H1 (cell line): ENCODE data around the gene C7orf25. TPM values are rescaled to one million over a fixed set of nuclear protein-coding genes. Genes with fewer than 3 reads are reported as not detected.

Experiments
- ATF2 ChIP-seq: IDR thresholded peaks from 2 replicates; pipeline ENCODE4 v1.6.1; 2012; ENCODE audit warnings: low read length, inconsistent platforms
- E2F6 ChIP-seq: IDR thresholded peaks from 2 replicates; pipeline ENCODE4 v1.6.1; 2012; ENCODE audit warnings: inconsistent platforms
- HDAC2 ChIP-seq, 2 experiments: fragments of 300-600 bp in 1 of 2; sonication (generic) in 1 of 2; IDR thresholded peaks; 2 replicates each; pipeline ENCODE4 v1.6.1; 2011 to 2012; ENCODE audit warnings: low read depth in 2 of 2, low read length in 2 of 2, mild to moderate bottlenecking in 2 of 2, moderate library complexity in 2 of 2, borderline replicate concordance in 1 of 2, inconsistent platforms in 1 of 2
- RBBP5 ChIP-seq: IDR thresholded peaks from 2 replicates; pipeline ENCODE4 v1.7.1; 2012; ENCODE audit warnings: low read depth, mild to moderate bottlenecking, inconsistent platforms, low read length, moderate library complexity, borderline replicate concordance
- SIN3A ChIP-seq, 2 experiments: IDR thresholded peaks in 1 of 2; conservative IDR thresholded peaks in 1 of 2; 2 replicates each; pipeline ENCODE4 v1.6.1; 2011 to 2012; ENCODE audit warnings: low read length in 2 of 2, improper control_type of control experiment in 1 of 2, low read depth in 1 of 2, mild to moderate bottlenecking in 1 of 2
- TAF1 ChIP-seq: IDR thresholded peaks from 2 replicates; pipeline ENCODE4 v1.6.1; 2011; ENCODE audit warnings: mild to moderate bottlenecking, low read depth, low read length
- ZNF274 ChIP-seq: IDR thresholded peaks from 2 replicates; pipeline ENCODE4 v1.7.0; 2012; ENCODE audit warnings: low read length, borderline replicate concordance; ENCODE audit errors: extremely low read depth
- polyA plus RNA-seq, 7 experiments: library from polyadenylated mRNA; depleted of rRNA in 3 of 7; stranded (reverse) in 5 of 7; unstranded in 2 of 7; fragments of >200 nt in 5 of 7; fragments of 200-250 nt in 2 of 7; gene quantifications; 1 replicate in 5 of 7; 2 replicates in 1 of 7; 4 replicates in 1 of 7; pipeline versions ENCODE4 v1.2.1 to v1.2.3, GENCODE V29; 2011 to 2013; ENCODE audit warnings: missing spikeins in 2 of 7, mixed read lengths in 2 of 7
- total RNA-seq: library from RNA; stranded (reverse); fragmentation: NEBNext Ultra II Directional; extraction: Animal tissue kit (Norgen Biotek cat#: 25700); gene quantifications from 2 replicates; pipeline ENCODE4 v1.2.1, GENCODE V29; 2021

The C7orf25 gene
- total and polyA plus RNA-seq, 2 of the 8 experiments (the other 6 are each of a cell fraction or from before 2014, with no cell fraction given), result 0.70 to 4.5 TPM

- no peak for TF ChIP-seq E2F6
- TF ChIP-seq HDAC2 (IDR thresholded peaks at IDR 0.05; ENCODE audit: borderline replicate concordance in 1 of 2, low read depth in 2 of 2, low read length in 2 of 2), result no peak
- no peak for TF ChIP-seq RBBP5
- no peak for TF ChIP-seq ZNF274
- no peak for TF ChIP-seq SIN3A (conservative IDR thresholded peaks at IDR 0.05 in 1 of 2, IDR thresholded peaks at IDR 0.05 in 1 of 2; ENCODE audit: low read depth in 1 of 2, low read length in 2 of 2)
- no peak for TF ChIP-seq ATF2
- no peak for TF ChIP-seq TAF1
Measured at GRCh38 chr7:42915356-42915755, 3.5 kb upstream of the C7orf25 start (continued).
